Cardiac muscle cell (in vitro differentiated cells and primary cell): ENCODE results near the gene MRGPRF. TPM values are rescaled to one million over a fixed set of nuclear protein-coding genes. Genes with fewer than 3 reads are reported as not detected.

ENCODE experiments used
- DNase-seq, 2 donors: peaks; one replicate each; pipeline versions ENCODE4 v3.0.0 to v3.0.0-alpha.2; 2010 to 2017; ENCODE audit warnings: low read depth in 1 of 2, low spot score in 1 of 2
- H3K27ac ChIP-seq: fragments of 200-600 bp; sonication (generic); 2 replicates; pipeline ENCODE4 v1.5.1; 2016
- H3K27me3 ChIP-seq: fragments of 200-600 bp; sonication (generic); 2 replicates; pipeline ENCODE4 v1.6.0; 2016; ENCODE audit warnings: control low read depth
- H3K36me3 ChIP-seq: fragments of 200-600 bp; sonication (generic); 2 replicates; pipeline ENCODE4 v1.5.1; 2016; ENCODE audit warnings: control low read depth
- H3K4me1 ChIP-seq: fragments of 200-600 bp; sonication (generic); 2 replicates; pipeline ENCODE4 v1.8.1; 2017; ENCODE audit warnings: low read depth, mild to moderate bottlenecking, mixed run types
- H3K4me3 ChIP-seq: fragments of 200-600 bp; sonication (generic); 2 replicates; pipeline ENCODE4 v1.5.1; 2016; ENCODE audit warnings: mild to moderate bottlenecking
- H3K9me3 ChIP-seq: fragments of 200-600 bp; sonication (generic); 2 replicates; pipeline ENCODE4 v1.5.1; 2017; ENCODE audit warnings: low read depth, mild to moderate bottlenecking, control low read depth
- polyA plus RNA-seq: library from polyadenylated mRNA; unstranded; fragments of >200 nt; fragmentation: Nextera tagmentation; extraction: Ambion mirVana; gene quantifications from 2 replicates; pipeline ENCODE4 v1.2.1, GENCODE V29; 2016
- total RNA-seq: library from RNA; depleted of rRNA; stranded (reverse); fragments of >200 nt; gene quantifications from 2 replicates; pipeline ENCODE4 v1.2.3, GENCODE V29; 2016
- TF ChIP-seq, protein P1 (sequence below): IDR thresholded peaks from 2 replicates; pipeline ENCODE4 v1.5.1; 2012; ENCODE audit warnings: low read depth, mild to moderate bottlenecking, low read length

Gene MRGPRF
- total and polyA plus RNA-seq, 2 experiments from 2014 or later = 9.3 to 13.8 TPM

DNA sequence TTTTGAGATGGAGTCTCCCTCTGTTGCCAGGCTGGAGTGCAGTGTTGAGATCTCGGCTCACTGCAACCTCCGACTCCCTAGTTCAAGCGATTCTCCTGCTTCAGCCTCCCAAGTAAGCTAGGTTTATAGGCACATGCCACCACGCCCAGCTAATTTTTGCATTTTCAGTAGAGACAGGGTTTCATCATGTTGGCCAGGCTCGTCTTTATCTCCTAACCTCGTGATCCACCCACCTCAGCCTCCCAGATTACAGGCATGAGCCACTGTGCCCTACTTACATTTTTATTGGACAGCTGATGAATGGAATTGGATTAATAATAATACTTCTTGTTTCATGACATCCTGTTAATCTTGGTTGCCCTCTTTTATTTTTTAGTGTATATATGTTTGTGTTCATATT is 29.2 kb downstream of the MRGPRF start:
- DNase-seq = no peak
- H3K4me3 ChIP-seq = no peak overlapping the region
- no peaks in the 10 kb centered on the region for H3K27me3 ChIP-seq
- H3K36me3 ChIP-seq = no peaks in the 10 kb centered on the region
- no peak overlapping the region for H3K27ac ChIP-seq
- no peaks in the 10 kb centered on the region for H3K9me3 ChIP-seq
- TF ChIP-seq, protein P1, sequence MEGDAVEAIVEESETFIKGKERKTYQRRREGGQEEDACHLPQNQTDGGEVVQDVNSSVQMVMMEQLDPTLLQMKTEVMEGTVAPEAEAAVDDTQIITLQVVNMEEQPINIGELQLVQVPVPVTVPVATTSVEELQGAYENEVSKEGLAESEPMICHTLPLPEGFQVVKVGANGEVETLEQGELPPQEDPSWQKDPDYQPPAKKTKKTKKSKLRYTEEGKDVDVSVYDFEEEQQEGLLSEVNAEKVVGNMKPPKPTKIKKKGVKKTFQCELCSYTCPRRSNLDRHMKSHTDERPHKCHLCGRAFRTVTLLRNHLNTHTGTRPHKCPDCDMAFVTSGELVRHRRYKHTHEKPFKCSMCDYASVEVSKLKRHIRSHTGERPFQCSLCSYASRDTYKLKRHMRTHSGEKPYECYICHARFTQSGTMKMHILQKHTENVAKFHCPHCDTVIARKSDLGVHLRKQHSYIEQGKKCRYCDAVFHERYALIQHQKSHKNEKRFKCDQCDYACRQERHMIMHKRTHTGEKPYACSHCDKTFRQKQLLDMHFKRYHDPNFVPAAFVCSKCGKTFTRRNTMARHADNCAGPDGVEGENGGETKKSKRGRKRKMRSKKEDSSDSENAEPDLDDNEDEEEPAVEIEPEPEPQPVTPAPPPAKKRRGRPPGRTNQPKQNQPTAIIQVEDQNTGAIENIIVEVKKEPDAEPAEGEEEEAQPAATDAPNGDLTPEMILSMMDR = no peak
- H3K4me1 ChIP-seq = no peaks in the 10 kb centered on the region

DNA sequence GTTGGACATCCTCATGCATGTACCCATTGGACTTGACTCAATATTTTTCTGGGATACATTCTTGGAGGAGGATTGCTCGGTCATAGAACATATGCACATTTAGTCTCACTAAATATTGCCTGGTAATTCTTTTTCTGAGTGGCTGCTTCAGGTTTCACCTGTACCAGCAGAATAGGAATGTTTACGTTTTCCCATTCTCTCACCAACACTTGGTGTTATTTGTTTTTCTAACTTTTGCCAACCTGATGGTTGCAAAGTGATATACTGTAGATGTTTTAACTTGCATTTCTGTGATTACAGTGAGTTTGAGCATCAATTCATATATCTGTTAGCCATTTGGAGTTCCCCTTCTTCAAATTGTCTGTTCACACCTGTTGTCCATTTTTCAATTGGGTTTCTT is 30.9 kb downstream of the MRGPRF start:
- TF ChIP-seq, protein P1 = no peak
- no peak for DNase-seq
- Histone ChIP-seq H3K36me3 (no peaks in the 10 kb centered on the region), H3K9me3 (no peaks in the 10 kb centered on the region), H3K27me3 (no peaks in the 10 kb centered on the region), H3K4me1 (no peaks in the 10 kb centered on the region), H3K27ac (no peak overlapping the region), H3K4me3 (no peak overlapping the region)

DNA sequence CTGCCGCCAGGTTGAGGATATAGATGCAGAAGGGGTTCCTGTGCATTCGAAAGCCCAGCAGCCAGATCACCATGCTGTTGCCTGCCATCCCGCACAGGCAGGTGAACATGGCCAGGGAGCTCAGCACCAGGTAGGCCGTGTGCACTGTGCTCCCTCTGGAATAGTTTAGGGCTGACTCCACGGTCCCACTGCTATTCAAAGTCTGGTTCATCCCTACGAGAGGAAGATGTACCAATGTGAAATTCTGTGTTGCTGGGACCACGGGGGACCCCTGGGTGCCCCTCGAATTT is 32.3 kb downstream of the MRGPRF start, which contains the start of gene MRGPRD:
TSS of gene MRGPRD (minus strand) at position 211 of the 290 bp plus-strand sequence. CDS start at position 211, 0 bp downstream.
- TF ChIP-seq, protein P1 = no peak
- no peaks in the 10 kb centered on the region for H3K4me1 ChIP-seq
- H3K36me3 ChIP-seq = no peaks in the 10 kb centered on the region
- H3K9me3 ChIP-seq = no peaks in the 10 kb centered on the region
- no peak for DNase-seq
- H3K4me3 ChIP-seq = no peak within 1 kb of the TSS
- H3K27ac ChIP-seq = no peak within 1 kb of the TSS
- H3K27me3 ChIP-seq = no peaks in the 10 kb centered on the region

DNA sequence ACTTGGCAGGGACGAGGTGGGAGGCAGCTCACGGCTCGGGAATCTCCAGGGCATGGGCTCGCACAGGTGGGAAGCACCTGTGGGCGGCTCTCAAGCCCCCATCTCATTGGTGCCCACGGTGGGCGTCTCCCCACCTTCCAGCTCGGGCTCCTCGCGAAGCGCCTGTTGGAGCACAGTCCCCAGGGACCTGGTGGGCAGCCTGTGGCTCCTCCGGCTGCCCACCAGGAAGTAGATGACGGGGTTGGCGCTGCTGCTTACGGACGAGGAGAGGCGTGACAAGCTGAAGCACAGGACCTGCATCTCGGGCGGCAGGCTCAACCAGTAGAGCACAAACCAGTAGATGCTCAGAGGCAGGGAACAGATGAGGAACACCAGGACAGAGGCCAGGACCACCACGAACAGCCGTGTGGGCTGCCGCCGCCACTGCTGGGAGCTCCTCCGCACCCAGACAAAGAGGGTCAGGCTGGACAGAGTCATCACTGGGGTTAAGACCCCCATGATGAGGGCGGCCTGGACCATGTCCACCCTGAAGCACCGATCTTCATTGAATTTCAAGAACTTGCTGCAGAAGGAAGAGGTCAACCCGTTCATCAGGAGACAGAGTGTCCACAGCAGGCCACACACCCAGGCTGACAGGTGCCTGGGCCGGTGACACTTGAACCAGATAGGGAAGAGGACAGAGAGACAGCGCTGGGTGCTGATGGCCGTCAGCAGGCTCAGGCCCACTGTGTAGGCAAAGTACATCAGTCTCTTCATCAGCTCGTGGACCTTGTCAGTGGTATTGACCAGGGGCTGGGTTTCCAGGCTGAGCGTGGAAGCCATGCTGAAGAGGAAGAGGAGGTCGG is 32.9 kb downstream of the MRGPRF start:
- H3K4me3 ChIP-seq = no peak overlapping the region
- DNase-seq = no peak
- no peaks in the 10 kb centered on the region for H3K36me3 ChIP-seq
- no peak overlapping the region for H3K27ac ChIP-seq
- no peaks in the 10 kb centered on the region for H3K9me3 ChIP-seq
- H3K27me3 ChIP-seq = no peaks in the 10 kb centered on the region
- no peaks in the 10 kb centered on the region for H3K4me1 ChIP-seq
- TF ChIP-seq, protein P1 = no peak

DNA sequence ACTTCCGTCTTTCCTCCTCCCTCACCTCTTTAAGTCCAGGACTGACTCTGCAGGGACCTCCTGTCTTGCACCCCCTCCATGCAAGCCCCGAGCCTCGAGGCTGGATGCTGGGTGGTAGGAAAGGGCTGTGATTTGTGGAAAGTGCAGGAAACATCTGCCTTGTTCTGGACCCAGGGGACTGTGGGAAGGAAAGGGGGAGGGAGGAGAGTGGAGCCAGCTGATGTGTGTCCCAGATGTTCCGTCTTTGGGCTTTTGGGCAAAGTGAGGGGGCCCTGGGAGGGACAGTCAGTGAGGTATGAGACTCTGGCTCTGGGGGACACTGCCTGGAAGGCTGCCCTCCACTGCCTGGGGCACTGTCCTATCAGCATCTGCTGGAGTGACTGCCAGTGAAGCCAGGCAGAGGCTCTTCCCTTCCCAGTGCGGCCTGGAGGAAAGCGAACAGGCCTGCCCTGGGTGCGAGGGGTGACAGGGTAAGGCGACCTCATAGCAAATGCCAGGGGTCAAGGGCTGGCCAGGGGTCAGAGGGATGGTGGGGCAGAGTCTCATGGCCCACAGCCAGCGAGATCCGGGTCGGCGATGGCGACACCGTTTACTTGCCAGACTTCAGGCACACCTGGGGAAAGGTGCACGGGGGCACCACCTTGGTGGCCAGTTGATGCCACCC is 34.0 kb downstream of the MRGPRF start:
- Histone ChIP-seq H3K9me3 (no peaks in the 10 kb centered on the region), H3K4me3 (no peak overlapping the region), H3K27me3 (no peaks in the 10 kb centered on the region), H3K4me1 (no peaks in the 10 kb centered on the region), H3K36me3 (no peaks in the 10 kb centered on the region), H3K27ac (no peak overlapping the region)
- DNase-seq = no peak
- TF ChIP-seq, protein P1 = no peak
